ENCODE data around the gene PGAP2. TPM values are rescaled to one million over a fixed set of nuclear protein-coding genes. Genes with fewer than 3 reads are reported as not detected.

PGAP2 gene
- total RNA-seq, 1 donor from 2014 or later: 7.1 TPM

GRCh38 chr11:3873712-3874349 is 65.5 kb downstream of the PGAP2 start:
- intact Hi-C loops (cut with DNase I): no loop called here

More at GRCh38 chr11:3873712-3874349, 65.5 kb downstream of the PGAP2 start:
- Histone ChIP-seq H3K4me3 (no peak overlapping the region), H3K4me1 (peaks cover 0 to 17% of the 10 kb centered on the region in 2 donors), H3K27me3 (no peaks in the 10 kb centered on the region), H3K36me3 (no peaks in the 10 kb centered on the region), H3K27ac (no peak overlapping the region), H3K9me3 (no peaks in the 10 kb centered on the region)
- DNase-seq (ENCODE audit: low spot score in 2 of 2): no peak
- TF ChIP-seq, protein P1, sequence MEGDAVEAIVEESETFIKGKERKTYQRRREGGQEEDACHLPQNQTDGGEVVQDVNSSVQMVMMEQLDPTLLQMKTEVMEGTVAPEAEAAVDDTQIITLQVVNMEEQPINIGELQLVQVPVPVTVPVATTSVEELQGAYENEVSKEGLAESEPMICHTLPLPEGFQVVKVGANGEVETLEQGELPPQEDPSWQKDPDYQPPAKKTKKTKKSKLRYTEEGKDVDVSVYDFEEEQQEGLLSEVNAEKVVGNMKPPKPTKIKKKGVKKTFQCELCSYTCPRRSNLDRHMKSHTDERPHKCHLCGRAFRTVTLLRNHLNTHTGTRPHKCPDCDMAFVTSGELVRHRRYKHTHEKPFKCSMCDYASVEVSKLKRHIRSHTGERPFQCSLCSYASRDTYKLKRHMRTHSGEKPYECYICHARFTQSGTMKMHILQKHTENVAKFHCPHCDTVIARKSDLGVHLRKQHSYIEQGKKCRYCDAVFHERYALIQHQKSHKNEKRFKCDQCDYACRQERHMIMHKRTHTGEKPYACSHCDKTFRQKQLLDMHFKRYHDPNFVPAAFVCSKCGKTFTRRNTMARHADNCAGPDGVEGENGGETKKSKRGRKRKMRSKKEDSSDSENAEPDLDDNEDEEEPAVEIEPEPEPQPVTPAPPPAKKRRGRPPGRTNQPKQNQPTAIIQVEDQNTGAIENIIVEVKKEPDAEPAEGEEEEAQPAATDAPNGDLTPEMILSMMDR (IDR thresholded peaks at IDR 0.05): no peak

Other genes with a start within 250 kb of the PGAP2 start
- gene ART5, start 166.6 kb upstream of the PGAP2 start, total RNA-seq: not detected
- gene ART1, start 163.4 kb upstream of the PGAP2 start, total RNA-seq: 5.6 TPM
- not detected for gene CHRNA10, start 137.2 kb upstream of the PGAP2 start, total RNA-seq
- gene NUP98, start 11.0 kb upstream of the PGAP2 start, total RNA-seq: 36.3 TPM
- 60.7 TPM for gene RHOG, start 32.4 kb downstream of the PGAP2 start, total RNA-seq
- 48.1 TPM for gene STIM1, start 47.1 kb downstream of the PGAP2 start, total RNA-seq